GM21423 (cell line): ENCODE measurements around the gene SLC35D2.
"Not testable (repeated sequence)": the region's sequence is repeated elsewhere in the genome, so short reads cannot be mapped to it uniquely, and the experiment has no call there.

Experiments
- ATAC-seq: cut with Tn5 transposase; IDR thresholded peaks from one replicate; pipeline ENCODE4 v1.9.1; 2021; ENCODE audit warnings: mild to moderate bottlenecking, moderate library complexity; ENCODE audit not compliant: unreplicated experiment

The SLC35D2 gene

GRCh38 chr9:96361668-96362067 lies 21.8 kb downstream of the SLC35D2 start:
- no peak for ATAC-seq

DNA sequence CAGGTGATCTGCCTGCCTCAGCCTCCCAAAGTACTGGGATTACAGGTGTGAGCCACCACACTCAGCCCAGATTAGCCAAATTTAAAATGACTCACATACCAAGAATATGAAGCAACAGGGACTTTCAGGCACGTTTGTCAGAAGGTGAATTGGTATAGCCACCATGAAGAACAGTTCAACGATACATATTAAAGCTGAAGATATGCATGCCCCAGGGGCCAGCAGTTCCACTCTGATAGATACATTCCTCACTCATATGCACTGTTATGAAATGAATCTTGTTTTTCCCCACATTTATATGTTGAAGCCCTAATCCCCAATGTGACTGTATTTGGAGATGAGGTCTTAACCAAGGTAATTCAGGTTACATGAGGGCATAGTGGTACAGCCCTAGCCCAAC lies 22.5 kb downstream of the SLC35D2 start:
- no peak for ATAC-seq

DNA sequence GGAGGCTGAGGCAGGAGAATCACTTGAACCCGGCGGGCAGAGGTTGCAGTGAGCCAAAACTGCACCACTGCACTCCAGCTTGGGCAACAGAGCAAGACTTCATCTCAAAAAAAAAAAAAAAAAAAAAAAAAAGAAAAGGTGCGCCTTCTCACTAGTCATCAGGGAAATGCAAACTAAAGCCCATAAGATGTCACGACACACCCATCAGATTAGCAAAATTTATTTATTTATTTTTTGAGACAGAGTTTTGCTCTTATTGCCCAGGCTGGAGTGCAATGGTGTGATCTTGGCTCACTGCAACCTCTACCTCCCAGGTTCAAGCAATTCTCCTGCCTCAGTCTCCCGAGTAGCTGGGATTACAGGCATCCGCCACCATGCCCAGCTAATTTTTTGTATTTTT lies 23.0 kb downstream of the SLC35D2 start:
- not testable (repeated sequence) for ATAC-seq

DNA sequence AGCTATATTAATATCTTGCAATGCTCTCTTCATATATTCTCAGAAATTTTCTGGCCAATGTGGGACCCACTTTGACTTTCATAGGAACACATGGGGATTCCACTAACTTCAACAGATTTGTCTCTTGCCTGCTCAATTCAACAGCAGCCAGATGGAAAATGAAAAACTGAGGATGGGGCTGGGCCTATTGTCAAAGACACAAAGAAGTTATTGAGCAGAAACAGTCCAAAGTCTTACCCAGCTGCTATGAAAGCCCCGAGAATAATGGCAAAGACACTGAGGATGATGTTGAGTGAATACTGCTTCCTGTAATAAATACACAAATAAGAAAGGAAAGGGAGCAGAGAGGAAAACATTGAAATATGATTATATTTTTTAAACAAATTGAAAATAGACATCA lies 32.6 kb downstream of the SLC35D2 start:
- ATAC-seq: no peak

GRCh38 chr9:96348261-96348660 lies 35.2 kb downstream of the SLC35D2 start:
- ATAC-seq: no peak

DNA sequence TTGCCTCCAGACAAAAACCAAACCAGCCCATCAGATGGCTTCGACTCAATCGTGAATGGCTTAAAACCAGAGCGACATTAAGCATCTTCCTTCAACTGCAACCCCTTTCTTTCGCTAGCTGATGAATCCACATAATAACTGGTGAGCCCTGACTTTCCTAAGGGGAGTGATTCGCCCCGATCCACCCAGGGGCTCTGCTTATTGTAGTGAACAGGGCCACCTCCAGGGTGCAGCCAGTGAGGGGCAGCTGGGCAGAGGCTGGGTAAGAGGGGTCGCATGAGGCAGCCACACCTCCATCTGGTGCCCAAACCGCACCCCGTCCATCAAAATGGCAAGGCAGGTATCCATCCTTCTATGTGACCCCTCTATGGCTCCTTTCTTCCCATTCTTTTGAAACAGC lies 38.0 kb downstream of the SLC35D2 start:
- ATAC-seq: no peak

DNA sequence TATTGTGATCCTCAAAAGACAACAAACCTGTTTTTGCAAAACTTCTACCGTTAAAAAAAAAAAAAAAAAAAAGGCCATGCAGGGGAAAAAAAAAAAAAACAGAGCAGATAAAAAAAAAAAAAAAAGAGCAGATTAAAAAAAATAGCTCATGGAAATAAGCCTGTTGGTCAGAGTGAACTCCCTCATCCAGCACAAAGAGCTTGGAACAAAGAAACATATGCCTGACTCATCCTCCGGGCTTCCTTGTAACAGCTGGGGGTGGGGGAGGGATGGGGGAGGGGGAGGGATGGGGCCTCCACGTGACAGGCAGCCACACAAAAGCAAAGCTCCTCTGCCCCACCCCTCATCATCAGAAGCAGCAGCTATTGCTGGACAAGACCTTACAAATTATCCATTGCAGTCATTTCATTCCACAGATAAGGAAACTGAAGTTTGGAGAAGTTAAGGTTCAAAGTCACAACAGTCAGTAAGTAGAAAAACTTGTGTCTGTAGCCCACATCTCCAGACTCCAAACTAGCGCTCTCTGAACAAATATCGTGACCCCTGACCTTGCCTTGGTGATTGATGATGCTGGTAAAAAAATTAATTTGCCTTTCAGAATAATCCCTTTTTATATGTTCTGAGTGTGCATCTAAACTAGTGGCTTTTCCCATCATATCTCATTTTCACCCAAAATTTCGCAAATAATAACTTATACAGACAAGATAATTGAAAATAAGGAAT lies 38.9 kb downstream of the SLC35D2 start:
- no peak for ATAC-seq

GRCh38 chr9:96343515-96344360 lies 39.8 kb downstream of the SLC35D2 start:
- ATAC-seq: no peak

GRCh38 chr9:96342571-96343245 lies 40.8 kb downstream of the SLC35D2 start:
- no peak for ATAC-seq

DNA sequence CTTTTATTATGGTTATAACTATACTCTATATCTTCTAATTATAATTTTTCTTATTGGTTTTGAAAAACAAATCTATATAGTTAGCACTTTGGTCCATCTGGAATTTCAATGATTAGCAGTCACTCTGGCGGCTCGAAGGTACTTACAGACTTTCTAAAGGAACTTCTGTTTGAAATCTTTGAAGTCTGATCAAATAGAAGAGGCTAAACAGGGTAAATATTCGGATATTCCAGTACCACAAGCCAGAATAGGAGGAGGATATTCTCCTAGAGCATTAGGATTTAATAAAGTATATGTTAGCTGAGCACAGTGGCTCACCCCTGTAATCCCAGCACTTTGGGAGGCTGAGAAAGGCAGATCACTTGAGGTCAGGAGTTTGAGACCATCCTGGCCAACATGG lies 42.8 kb downstream of the SLC35D2 start:
- no peak for ATAC-seq

DNA sequence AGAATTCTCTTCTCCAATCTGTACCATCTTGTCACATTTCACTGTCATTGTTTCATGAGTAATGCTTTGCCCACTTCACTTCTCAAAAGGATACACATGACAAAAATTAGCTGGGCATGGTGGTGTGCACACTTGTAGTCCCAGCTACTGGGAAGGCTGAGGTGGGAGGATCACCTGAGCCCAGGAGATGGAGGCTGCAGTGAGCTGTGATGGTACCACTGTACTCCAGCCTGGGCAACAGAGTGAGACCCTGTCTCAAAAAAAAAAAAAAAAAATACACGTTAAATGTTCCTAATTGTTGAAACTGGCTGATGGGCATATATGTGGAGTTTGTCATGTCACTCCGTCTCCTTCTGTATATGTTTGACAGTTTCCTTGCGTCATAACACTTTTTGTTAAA lies 45.2 kb downstream of the SLC35D2 start:
- ATAC-seq: no peak

DNA sequence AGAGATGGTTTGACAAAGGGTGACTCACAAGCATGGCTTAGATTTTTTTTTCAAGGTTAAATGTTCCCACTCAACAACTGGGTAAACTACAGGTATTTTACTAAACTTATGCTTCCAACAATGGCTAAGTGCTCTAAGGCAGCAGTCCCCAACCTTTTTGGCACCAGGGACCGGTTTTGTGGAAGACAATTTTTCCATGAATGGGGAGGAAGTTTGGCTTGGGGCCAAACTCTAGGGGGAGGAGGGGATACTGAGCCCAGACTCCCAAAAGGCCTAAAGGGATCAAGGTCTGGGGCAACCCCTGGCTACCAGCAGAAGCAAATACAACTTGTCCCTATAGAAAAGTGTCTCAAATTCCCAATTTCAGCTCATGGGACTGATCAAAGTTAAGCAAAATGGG lies 49.6 kb downstream of the SLC35D2 start:
- ATAC-seq: no peak

DNA sequence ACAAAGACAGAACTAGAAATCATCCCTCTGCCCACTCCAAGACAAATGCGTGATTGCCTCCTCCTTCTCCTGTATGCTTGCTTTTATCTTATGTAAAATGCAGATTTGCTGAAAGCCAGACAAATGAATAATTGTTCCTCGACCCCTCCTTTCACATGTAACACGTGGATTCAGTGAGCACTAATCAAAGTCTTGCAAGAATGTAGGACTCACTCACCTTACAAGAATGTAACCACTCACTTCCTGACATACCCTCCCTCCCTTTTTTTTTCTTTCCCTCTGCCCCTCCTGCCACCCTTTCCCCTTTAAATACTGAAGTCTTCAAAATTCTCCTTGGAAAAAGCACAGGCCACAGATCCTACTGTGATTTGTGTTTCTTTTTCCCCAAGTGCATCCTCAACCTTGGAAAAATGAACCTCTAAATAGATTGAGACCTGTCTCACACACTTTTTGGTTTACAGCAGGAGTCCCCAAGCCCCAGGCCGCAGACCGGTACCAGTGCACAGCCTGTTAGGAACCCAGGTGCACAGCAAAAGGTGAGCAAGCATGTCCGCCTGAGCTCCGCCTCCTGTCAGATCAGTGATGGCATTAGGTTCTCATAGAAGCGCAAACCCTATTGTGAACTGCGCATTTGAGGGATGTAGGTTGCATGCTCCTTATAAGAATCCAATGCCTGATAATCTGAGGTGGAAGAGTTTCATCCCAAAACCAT lies 52.1 kb downstream of the SLC35D2 start:
- no peak for ATAC-seq

- ATAC-seq: no peak
Observed at GRCh38 chr9:96327694-96328352, 55.7 kb downstream of the SLC35D2 start.

GRCh38 chr9:96323169-96323568 lies 60.3 kb downstream of the SLC35D2 start:
- no peak for ATAC-seq

DNA sequence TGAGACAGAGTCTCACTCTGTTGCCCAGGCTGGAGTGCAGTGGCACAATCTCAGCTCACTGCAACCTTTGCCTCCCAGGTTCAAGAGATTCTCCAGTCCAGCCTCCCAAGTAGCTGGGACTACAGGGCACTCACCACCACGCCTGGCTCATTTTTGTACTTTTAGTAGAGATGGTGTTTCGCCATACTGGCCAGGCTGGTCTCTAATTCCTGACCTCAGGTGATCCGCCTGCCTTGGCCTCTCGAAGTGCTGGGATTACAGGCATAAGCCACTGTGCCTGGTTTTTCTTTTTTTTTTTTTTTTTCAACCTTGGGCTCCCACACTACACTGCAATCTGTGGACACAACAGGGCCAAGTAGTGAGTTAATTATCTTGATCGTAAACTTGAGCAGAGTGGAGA lies 60.8 kb downstream of the SLC35D2 start:
- ATAC-seq: not testable (repeated sequence)

GRCh38 chr9:96322210-96322609 lies 61.3 kb downstream of the SLC35D2 start:
- ATAC-seq: not testable (repeated sequence)

DNA sequence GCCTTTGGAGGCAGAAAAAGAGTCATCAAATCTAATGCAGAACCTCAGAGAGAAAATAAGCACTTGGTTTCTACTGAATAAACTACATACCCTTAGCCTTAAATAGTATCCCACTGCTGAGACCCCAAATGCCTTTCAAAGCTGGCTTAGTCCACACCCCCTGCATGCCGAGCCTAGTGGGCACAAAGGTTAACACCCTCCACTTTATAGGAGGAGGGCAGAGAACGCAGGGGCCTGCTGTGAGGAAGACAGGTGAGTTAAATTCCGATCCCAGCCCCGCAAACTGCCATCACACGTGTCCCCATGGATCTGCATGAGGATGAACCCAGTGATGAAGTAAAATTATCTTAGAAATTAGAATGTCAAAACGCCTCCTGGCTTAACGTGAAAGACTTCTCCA lies 62.0 kb downstream of the SLC35D2 start:
- no peak for ATAC-seq

- no peak for ATAC-seq
Observed at GRCh38 chr9:96320749-96321280, 62.7 kb downstream of the SLC35D2 start.

DNA sequence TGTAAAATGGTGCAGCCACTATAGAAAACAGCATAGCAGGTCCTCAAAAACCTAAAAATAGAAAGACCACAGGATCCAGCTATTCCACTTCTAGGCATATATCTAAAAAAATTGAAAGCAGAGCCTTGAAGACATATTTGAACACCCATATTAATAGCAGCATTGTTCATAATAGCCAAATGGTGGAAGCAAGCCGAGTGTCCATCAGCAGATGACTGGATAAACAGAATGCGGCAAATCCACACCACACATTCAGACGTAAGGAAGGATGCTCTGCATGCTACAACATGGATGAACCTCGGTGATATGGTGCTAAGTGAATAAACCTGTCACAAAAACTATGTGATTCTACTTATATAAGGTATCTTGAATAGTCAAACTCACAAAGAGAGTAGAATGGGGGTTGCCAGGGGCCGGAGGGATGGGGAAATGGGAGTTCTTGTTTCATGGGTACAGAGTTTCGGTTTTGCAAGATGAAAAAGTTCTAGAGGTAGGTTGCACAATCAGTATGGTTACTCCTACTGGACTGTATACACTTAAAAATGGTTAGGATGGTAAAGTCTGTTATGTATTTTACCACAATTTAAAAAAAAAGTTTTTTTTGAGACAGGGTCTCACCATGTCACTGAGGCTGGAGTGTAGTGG lies 64.5 kb downstream of the SLC35D2 start:
- no peak for ATAC-seq
